Measurements from ENCODE around the gene OVCA2. TPM values are rescaled to one million over a fixed set of nuclear protein-coding genes. Genes with fewer than 3 reads are reported as not detected.

The OVCA2 gene
- 47.3 and 60.4 TPM in 2 replicates for total RNA-seq (2014; rRNA removed; shearing (Covaris generic))
- polyA plus RNA-seq (2014; cell fraction: nucleus; rRNA removed): 50.8 and 72.9 TPM in 2 replicates

DNA sequence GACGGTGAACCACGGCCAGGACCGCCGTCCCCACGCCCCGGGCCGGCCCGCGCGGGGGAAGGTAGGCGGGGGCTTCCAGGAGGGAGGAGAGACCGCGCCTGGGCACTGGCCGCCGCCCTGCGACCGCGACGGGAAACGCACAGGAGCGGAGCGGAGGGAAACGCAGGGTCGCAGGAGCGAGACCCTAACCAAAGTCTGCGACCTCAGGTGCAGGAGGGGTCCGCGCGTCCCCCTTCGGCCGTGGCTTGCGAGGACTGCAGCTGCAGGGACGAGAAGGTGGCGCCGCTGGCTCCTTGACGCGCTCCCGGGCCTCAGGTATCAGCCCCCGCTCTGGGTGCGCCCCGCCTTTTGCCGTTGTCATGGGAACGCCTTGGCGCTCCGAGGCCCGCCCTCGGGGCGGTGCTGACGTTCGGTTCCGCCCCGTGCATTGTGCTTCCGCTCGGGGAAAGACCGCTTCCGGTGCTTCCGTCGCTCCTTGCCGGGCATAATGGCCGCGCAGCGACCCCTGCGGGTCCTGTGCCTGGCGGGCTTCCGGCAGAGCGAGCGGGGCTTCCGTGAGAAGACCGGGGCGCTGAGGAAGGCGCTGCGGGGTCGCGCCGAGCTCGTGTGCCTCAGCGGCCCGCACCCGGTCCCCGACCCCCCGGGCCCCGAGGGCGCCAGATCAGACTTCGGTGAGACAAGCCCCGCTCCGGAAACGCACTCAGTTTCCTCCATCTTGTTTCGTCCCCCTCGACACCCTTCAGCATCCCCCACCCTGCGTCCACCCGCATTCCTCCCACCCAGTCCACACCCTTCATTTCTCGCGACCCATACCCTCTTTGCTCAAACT is at the start of gene OVCA2:
Gene OVCA2, plus strand, starts transcription at position 462 of the 829 bp plus-strand sequence. Its CDS starts 26 bp downstream, at position 488.
- DNase-seq (ENCODE audit: extremely low read depth, low read depth): peak; percentile 94

GRCh38 chr17:1992541-1992940 is 49.3 kb upstream of the OVCA2 start:
- no peak for DNase-seq (ENCODE audit: extremely low read depth, low read depth)

- no peak for DNase-seq (ENCODE audit: extremely low read depth, low read depth)
Measured at GRCh38 chr17:1994707-1995106, 47.1 kb upstream of the OVCA2 start.

DNA sequence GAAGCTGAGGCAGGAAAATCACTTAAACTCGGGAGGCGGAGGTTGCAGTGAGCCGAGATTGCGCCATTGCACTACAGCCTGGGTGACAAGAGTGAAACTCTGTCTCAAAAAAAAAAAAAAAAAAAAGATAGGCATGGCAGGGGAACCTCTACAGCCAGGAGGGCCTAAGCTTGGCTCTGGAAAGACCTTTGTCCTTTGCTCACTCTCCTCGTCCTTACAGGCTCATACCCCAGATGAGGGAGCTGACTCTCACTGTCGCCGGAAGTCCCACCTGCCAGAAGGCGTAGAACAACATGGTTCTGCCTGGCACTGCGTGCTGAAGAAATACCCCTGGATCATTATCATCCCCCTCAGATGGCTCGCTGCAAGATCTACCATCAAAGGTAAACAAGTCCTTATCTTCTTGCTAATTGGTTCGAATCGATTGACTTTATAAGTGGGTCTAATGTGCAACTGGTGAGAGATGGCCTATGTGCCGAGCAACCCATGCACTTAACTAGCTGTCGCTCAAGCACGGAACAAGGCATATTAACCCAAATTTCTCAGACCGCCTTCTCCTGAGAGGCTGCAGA is 46.4 kb upstream of the OVCA2 start:
- DNase-seq (ENCODE audit: extremely low read depth, low read depth): no peak

GRCh38 chr17:1995907-1996799 is 45.7 kb upstream of the OVCA2 start:
- no peak for DNase-seq (ENCODE audit: extremely low read depth, low read depth)

GRCh38 chr17:1996800-1997288 is 45.0 kb upstream of the OVCA2 start:
- DNase-seq (ENCODE audit: extremely low read depth, low read depth): no peak

DNA sequence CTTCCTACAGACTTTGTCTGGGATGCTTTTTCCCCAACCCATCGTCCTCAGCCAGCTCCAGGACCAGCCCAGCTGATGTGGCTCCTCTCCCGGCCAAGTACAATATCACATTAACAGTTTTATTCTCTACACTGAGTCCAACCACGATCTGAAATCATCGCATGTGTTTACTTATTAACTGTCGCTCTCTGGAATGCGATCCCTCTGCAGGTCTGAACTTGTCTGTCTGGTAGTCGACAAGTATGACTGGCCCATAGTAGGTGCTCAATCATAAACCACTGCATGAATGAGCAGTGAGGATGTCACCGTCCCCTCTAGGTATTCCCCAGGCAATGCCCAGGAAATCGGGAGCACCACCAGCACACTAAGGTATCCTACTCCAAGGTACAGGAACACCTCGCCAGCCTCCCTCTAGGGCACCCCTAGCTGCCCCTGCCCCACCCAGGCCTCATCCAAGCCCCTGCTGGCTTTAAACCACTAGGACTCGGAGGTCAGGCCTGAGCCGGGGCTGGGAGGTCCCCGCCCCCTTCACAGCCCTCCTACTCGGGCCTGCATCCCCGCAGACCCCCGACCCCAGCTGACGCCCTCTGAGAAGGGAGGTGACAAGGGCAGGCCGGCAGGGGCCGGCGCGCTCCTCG is 44.4 kb upstream of the OVCA2 start:
- DNase-seq (ENCODE audit: extremely low read depth, low read depth): no peak

DNA sequence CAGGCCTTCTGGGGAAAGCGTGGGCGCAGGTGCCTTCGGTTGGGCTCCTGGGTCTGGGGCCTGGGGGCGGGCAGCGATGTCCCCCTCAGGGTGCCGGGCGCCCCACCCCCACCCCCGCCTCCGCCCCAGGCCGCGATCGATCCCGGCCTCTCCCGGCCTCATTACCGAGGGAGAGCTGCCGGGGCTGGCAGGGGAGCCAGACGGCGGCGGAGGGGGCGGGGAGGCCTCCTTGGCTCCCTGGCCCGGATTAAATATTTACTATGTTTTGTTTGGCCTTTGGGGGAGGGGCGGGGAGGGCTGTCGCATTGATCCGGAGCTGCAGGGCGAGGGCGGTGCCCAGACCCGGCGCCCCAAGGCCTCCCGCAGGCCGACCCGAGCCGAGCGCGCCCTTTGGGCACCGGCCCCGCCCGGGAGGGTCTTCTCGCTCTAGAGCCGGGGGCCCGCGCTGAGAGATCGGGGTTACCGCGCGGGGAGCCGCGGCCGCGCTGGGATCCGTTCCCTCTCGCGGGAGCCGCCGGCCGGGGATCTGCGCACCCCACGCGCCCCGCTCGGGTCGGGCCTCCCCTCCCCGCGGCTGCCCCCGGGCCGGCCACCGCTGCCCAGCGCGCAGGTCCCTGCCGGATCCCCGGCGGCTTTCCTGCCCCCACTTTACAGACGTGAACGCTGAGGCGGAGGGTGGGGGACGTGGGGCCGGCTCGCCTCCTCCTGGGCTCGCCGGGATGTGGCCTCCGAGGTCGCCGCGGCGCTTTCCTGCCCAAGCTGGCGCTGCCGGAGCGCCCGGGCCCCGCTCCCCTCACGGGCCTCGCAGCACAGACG is 43.7 kb upstream of the OVCA2 start:
- DNase-seq (ENCODE audit: extremely low read depth, low read depth): no peak

- DNase-seq (ENCODE audit: extremely low read depth, low read depth): no peak
Measured at GRCh38 chr17:1999557-2000251, 42.1 kb upstream of the OVCA2 start.

DNA sequence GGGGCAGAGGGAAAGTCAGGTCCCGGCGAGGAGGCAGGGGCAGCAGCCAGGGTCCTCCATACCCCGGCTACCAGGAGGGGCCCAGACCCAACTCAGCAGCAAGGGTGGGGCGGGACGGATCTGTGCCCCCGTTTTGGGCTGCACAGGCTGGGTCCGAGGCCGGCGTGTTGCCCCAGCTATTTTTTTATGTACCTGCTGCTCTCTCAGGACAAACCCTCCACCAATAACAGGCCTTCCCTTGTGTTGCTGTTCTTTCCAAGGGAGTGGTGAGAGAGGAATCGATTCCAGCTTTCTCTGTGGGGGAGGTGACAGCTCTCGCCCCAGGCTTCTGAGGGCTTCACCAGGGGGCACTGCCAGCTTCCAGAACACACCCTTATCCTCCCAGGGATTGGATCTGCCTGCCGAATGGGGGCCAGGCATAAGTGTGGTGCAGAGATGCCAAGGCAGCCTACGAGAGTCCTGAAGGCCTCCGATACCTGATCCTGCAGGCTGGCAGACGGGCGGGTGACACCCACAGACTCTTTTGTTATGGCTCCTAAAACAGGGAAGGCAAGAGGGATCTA is 39.0 kb upstream of the OVCA2 start:
- no peak for DNase-seq (ENCODE audit: extremely low read depth, low read depth)

GRCh38 chr17:2003525-2003924 is 38.3 kb upstream of the OVCA2 start:
- DNase-seq (ENCODE audit: extremely low read depth, low read depth): no peak

DNA sequence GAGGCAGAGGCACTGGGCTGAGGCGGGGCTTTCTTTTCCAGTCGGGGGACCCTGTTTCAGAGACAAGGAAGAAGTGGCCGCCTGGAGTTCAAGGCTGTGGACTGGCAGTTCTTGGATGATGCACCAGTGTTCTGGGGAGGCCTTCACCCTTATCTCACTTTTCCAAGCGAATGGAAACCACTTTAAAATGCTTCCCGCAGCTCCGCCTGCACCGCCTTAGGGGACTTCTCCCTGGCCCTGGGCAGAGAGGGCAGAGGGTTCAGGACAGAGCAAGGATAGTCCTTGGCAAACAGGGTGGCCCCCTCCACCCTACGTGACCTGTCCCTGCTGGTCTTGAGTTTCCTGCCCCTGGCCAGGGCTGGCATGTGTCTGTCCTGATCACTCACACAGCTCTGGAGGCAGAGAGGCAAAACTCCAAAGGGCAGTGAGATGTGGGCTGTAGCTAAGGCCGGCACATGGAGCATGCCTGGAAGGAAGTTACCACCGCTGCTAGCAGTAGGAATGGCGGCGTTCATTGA is 37.3 kb upstream of the OVCA2 start:
- DNase-seq (ENCODE audit: extremely low read depth, low read depth): no peak

DNA sequence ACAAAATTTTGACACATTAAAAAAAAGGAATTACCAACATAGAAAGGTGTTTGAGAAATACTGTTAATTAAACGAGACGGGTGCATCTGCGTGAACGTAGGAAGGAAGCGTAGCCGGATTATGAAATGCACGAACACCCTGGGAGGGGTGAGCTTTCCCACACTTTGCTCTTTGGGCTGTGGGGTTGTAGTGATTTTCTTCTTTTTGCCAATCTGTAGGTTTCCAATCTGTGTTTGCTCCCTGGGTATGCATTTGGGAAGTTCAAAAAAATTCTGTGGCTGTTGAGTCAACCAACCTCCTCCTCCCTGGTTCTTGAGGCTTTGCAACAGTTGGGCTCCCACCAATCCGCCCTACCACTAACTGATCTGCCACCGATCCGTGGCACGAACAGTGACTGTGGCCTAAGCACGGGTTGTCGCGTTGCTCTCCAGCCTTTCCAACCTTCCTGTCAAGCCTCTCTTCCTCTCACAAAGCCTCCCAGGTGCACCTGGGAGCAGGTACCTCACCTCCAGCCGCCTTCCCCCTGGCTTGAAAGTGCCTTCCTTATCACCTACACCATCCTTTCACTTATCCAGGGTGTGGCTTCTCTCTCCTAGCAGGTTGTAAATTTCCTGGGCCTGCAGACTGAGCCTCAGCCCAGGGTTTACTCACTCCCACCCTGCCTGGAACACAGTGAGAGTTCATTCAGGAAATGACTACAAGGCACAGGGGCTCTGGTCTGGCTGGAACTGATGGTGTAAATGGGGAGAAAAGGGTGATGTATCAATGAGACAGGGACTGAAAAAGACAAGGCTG is 33.3 kb upstream of the OVCA2 start:
- no peak for DNase-seq (ENCODE audit: extremely low read depth, low read depth)

DNA sequence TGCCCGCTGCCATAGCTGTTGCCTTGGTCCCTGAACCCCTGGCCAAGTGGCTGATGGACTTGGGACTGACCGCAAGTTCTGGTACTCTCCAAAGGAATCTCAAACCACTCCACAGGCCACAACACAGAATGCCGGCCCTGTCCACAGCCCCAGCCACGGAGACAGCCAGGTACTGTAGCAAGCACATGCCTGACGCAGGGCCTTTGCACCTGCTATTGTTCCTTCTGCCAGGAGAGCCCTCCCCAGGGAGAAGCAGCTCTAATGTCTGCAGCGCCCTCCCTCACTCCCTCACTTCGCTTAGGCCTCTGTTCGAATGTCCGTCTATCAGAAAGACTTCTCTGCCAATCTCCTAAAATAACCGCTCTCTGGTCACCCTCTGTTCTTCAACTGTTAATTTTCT is 32.1 kb upstream of the OVCA2 start:
- no peak for DNase-seq (ENCODE audit: extremely low read depth, low read depth)

GRCh38 chr17:2011411-2012371 is 30.1 kb upstream of the OVCA2 start:
- DNase-seq (ENCODE audit: extremely low read depth, low read depth): no peak

GRCh38 chr17:2012499-2012898 is 29.3 kb upstream of the OVCA2 start:
- DNase-seq (ENCODE audit: extremely low read depth, low read depth): no peak
